Measurements from ENCODE around the gene PARD3B. TPM values are rescaled to one million over a fixed set of nuclear protein-coding genes. Genes with fewer than 3 reads are reported as not detected.

PARD3B gene
- total and polyA plus RNA-seq, 2 experiments from 2014 or later = 3.5 to 4.4 TPM

DNA sequence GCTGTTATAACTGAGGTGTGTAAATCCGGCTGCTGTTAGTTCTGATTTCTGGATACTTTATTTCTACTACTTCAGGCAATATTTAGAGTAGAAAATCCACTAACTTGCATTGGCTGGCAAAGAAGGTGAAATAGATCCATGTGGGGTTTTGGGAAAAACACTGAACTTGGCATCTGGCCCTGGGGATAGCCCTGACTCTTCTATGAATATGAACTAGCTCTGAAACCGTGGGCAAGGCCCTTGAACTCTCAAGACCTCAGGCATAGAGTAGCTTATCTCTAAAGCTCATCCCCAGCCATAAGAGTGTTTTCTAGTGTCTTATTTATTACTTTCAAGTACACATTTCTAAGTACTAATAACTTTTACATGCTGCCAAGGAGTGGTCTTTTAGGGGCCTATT, 25.8 kb downstream of the PARD3B start (continued):
- TF ChIP-seq ZNF114 (CRISPR knock-in tag; IDR thresholded peaks at IDR 0.05) = no peak
- TF ChIP-seq, protein P1, sequence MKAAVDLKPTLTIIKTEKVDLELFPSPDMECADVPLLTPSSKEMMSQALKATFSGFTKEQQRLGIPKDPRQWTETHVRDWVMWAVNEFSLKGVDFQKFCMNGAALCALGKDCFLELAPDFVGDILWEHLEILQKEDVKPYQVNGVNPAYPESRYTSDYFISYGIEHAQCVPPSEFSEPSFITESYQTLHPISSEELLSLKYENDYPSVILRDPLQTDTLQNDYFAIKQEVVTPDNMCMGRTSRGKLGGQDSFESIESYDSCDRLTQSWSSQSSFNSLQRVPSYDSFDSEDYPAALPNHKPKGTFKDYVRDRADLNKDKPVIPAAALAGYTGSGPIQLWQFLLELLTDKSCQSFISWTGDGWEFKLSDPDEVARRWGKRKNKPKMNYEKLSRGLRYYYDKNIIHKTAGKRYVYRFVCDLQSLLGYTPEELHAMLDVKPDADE (IDR thresholded peaks at IDR 0.05) = no peak
- TF ChIP-seq, protein P2, sequence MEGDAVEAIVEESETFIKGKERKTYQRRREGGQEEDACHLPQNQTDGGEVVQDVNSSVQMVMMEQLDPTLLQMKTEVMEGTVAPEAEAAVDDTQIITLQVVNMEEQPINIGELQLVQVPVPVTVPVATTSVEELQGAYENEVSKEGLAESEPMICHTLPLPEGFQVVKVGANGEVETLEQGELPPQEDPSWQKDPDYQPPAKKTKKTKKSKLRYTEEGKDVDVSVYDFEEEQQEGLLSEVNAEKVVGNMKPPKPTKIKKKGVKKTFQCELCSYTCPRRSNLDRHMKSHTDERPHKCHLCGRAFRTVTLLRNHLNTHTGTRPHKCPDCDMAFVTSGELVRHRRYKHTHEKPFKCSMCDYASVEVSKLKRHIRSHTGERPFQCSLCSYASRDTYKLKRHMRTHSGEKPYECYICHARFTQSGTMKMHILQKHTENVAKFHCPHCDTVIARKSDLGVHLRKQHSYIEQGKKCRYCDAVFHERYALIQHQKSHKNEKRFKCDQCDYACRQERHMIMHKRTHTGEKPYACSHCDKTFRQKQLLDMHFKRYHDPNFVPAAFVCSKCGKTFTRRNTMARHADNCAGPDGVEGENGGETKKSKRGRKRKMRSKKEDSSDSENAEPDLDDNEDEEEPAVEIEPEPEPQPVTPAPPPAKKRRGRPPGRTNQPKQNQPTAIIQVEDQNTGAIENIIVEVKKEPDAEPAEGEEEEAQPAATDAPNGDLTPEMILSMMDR (conservative IDR thresholded peaks at IDR 0.05; ENCODE audit: low read depth in 2 of 2) = no peak
- no peak for TF ChIP-seq NANOG (IDR thresholded peaks at IDR 0.05; ENCODE audit: borderline replicate concordance)
- no peak for TF ChIP-seq ZNF331 (CRISPR knock-in tag; IDR thresholded peaks at IDR 0.05; ENCODE audit: low read depth)
- TF ChIP-seq, protein P3, sequence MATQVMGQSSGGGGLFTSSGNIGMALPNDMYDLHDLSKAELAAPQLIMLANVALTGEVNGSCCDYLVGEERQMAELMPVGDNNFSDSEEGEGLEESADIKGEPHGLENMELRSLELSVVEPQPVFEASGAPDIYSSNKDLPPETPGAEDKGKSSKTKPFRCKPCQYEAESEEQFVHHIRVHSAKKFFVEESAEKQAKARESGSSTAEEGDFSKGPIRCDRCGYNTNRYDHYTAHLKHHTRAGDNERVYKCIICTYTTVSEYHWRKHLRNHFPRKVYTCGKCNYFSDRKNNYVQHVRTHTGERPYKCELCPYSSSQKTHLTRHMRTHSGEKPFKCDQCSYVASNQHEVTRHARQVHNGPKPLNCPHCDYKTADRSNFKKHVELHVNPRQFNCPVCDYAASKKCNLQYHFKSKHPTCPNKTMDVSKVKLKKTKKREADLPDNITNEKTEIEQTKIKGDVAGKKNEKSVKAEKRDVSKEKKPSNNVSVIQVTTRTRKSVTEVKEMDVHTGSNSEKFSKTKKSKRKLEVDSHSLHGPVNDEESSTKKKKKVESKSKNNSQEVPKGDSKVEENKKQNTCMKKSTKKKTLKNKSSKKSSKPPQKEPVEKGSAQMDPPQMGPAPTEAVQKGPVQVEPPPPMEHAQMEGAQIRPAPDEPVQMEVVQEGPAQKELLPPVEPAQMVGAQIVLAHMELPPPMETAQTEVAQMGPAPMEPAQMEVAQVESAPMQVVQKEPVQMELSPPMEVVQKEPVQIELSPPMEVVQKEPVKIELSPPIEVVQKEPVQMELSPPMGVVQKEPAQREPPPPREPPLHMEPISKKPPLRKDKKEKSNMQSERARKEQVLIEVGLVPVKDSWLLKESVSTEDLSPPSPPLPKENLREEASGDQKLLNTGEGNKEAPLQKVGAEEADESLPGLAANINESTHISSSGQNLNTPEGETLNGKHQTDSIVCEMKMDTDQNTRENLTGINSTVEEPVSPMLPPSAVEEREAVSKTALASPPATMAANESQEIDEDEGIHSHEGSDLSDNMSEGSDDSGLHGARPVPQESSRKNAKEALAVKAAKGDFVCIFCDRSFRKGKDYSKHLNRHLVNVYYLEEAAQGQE (IDR thresholded peaks at IDR 0.05; ENCODE audit: unreplicated experiment) = no peak
- no peak for TF ChIP-seq EZH2phosphoT487 (IDR thresholded peaks at IDR 0.05; ENCODE audit: unreplicated experiment)
- no peak for TF ChIP-seq CREB1 (CRISPR knock-in tag; IDR thresholded peaks at IDR 0.05; ENCODE audit: low read depth)
- TF ChIP-seq EZH2 (IDR thresholded peaks at IDR 0.05; ENCODE audit: low read depth, unreplicated experiment) = no peak

DNA sequence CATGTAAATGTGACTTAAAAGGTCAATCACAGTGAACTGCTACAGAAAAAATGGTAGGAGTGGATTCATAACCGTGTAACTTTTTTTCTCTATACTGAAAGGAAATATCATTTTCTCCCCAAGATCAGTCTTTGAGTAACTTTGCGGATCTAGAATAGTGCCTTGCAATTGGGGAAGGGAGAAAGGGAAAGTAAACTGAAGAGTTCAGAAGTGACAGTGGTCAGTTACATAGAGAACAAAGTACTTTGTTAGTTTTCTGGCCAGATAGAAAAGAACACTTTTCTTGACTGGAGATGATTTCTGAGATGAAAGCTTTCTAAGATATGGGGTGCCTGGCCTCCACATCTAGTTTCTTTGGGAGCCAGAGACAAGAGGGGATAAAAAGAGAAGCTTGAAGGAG, 26.6 kb downstream of the PARD3B start:
- no peaks in the 10 kb centered on the region for H3K9me3 Mint-ChIP-seq
- H3K27me3 ChIP-seq (ENCODE audit: insufficient read depth) = no peaks in the 10 kb centered on the region
- TF ChIP-seq, protein P3 (IDR thresholded peaks at IDR 0.05; ENCODE audit: unreplicated experiment) = no peak
- no peak for TF ChIP-seq JUNB (IDR thresholded peaks at IDR 0.05; ENCODE audit: unreplicated experiment)
- no peak for TF ChIP-seq STAT1 (IDR thresholded peaks at IDR 0.05; ENCODE audit: unreplicated experiment)
- TF ChIP-seq POLR2AphosphoS5 (IDR thresholded peaks at IDR 0.05; ENCODE audit: low read depth) = no peak
- no peak for TF ChIP-seq EZH2 (IDR thresholded peaks at IDR 0.05; ENCODE audit: low read depth, unreplicated experiment)
- TF ChIP-seq EZH2phosphoT487 (IDR thresholded peaks at IDR 0.05; ENCODE audit: unreplicated experiment) = no peak
- TF ChIP-seq, protein P1 (IDR thresholded peaks at IDR 0.05) = no peak
- TF ChIP-seq ZNF331 (CRISPR knock-in tag; IDR thresholded peaks at IDR 0.05; ENCODE audit: low read depth) = no peak

More for the DNA sequence above, 26.6 kb downstream of the PARD3B start:
- Histone ChIP-seq H3K4me1 (ENCODE audit: insufficient read depth) (no peaks in the 10 kb centered on the region), H3K4me3 (no peak overlapping the region), H3K27ac (ENCODE audit: low read depth) (no peak overlapping the region), H3F3A (replicated peaks; ENCODE audit: low read depth) (no peaks in the 10 kb centered on the region), H2AFZ (no peak overlapping the region), H3K79me2 (replicated peaks; ENCODE audit: insufficient read depth) (no peaks in the 10 kb centered on the region), H4K20me1 (replicated peaks; ENCODE audit: insufficient read depth) (0 out of 2 replicates have a peak, but pooled peaks cover 6% of the 10 kb centered on the region), H3K9me2 (ENCODE audit: insufficient read depth) (no peaks in the 10 kb centered on the region), H3K4me2 (no peak overlapping the region), H3K36me3 (ENCODE audit: insufficient read depth) (no peaks in the 10 kb centered on the region)
- DNase-seq (ENCODE audit: low spot score) (no peak), ATAC-seq (no peak)
- Mint-ChIP-seq H3K36me3 (ENCODE audit: low read depth) (no peaks in the 10 kb centered on the region), H3K4me3 (no peak overlapping the region), H3K27ac (0 out of 2 replicates have a peak overlapping the region, but pooled peaks have one; percentile 26), H3K4me1 (peaks cover 4% of the 10 kb centered on the region; the same call in 2 of the 3 replicates), H3K27me3 (ENCODE audit: insufficient read depth, low read depth, poor library complexity) (no peaks in the 10 kb centered on the region)
